Caco-2 (cell line): Measurements from ENCODE around the gene WWOX. TPM values are rescaled to one million over a fixed set of nuclear protein-coding genes. Genes with fewer than 3 reads are reported as not detected.

Experiments used
- BruUV-seq: library from RNA; stranded (reverse); fragments of 400-500 nt; replicated peaks from 2 replicates; lab custom pipeline; 2021; lab: Mats Ljungman, UMichigan
- CTCF ChIA-PET: fragments of 300-600 bp; sonication (Branson Sonifier 250); formaldehyde crosslinking; loops from one replicate; lab custom pipeline; 2022; ENCODE audit warnings: antibody characterized with exemption; lab: Charles Lee
- POLR2A ChIA-PET: fragments of 300-600 bp; sonication (Branson Sonifier 250); formaldehyde crosslinking; loops from one replicate; lab custom pipeline; 2022; ENCODE audit warnings: antibody characterized with exemption; lab: Charles Lee
- DNase-seq, 2 experiments: peaks; one replicate each; pipeline versions ENCODE4 v3.0.0 to v3.0.0-alpha.2; 2020 to 2022
- H3K27me3 ChIP-seq: replicated peaks from 2 replicates; pipeline ENCODE4 v1.6.0; 2011; ENCODE audit warnings: low read length; ENCODE audit not compliant: control insufficient read depth, insufficient read depth
- H3K36me3 ChIP-seq: 2 replicates; pipeline ENCODE4 v1.5.1; 2011; ENCODE audit warnings: low read length; ENCODE audit not compliant: control insufficient read depth, insufficient read depth
- H3K4me1 ChIP-seq: fragments of 250-450 bp; sonication (Bioruptor Pico); 2 replicates; pipeline ENCODE4 v1.5.1; 2020; ENCODE audit warnings: mild to moderate bottlenecking
- H3K4me3 ChIP-seq: 2 replicates; pipeline ENCODE4 v1.5.1; 2011; ENCODE audit warnings: low read depth, mild to moderate bottlenecking, control low read depth, low read length
- H3K9me3 ChIP-seq: fragments of 250-450 bp; sonication (Bioruptor Pico); 2 replicates; pipeline ENCODE4 v1.5.1; 2020; ENCODE audit warnings: mild to moderate bottlenecking, moderate library complexity
- H3K27ac Mint-ChIP-seq: one replicate; pipeline ENCODE4 v1.8.0; 2022; ENCODE audit warnings: mixed read lengths; ENCODE audit not compliant: unreplicated experiment
- H3K27me3 Mint-ChIP-seq: one replicate; pipeline ENCODE4 v1.8.0; 2022; ENCODE audit warnings: mixed read lengths; ENCODE audit not compliant: insufficient read depth, unreplicated experiment
- H3K36me3 Mint-ChIP-seq: one replicate; pipeline ENCODE4 v1.8.0; 2022; ENCODE audit warnings: mild to moderate bottlenecking, mixed read lengths; ENCODE audit not compliant: insufficient read depth, unreplicated experiment
- H3K4me1 Mint-ChIP-seq: one replicate; pipeline ENCODE4 v1.8.0; 2022; ENCODE audit warnings: low read depth, mixed read lengths; ENCODE audit not compliant: unreplicated experiment
- H3K4me3 Mint-ChIP-seq: one replicate; pipeline ENCODE4 v1.8.0; 2022; ENCODE audit warnings: mild to moderate bottlenecking, moderate library complexity, mixed read lengths; ENCODE audit not compliant: unreplicated experiment
- H3K9me3 Mint-ChIP-seq: one replicate; pipeline ENCODE4 v1.8.0; 2022; ENCODE audit warnings: mixed read lengths; ENCODE audit not compliant: unreplicated experiment
- intact Hi-C: fragments of 100-400 bp; cut with micrococcal nuclease; formaldehyde crosslinking; loops from one replicate; pipeline ENCODE4 v1.10.0; 2022; ENCODE audit not compliant: unreplicated experiment
- total RNA-seq: library from RNA; stranded (reverse); gene quantifications from 2 replicates; pipeline ENCODE4 v1.2.3, GENCODE V29; 2022
- TF ChIP-seq, protein P1 (sequence below), 2 experiments: fragments of 200-600 bp in 1 of 2; IDR thresholded peaks; 1 replicate in 1 of 2; 2 replicates in 1 of 2; pipeline versions ENCODE4 v1.5.1 to v1.8.0; 2011 to 2022; ENCODE audit warnings: antibody characterized with exemption in 1 of 2, control low read depth in 1 of 2, inconsistent platforms in 1 of 2, low read depth in 1 of 2, low read length in 1 of 2, mild to moderate bottlenecking in 1 of 2, moderate library complexity in 1 of 2; ENCODE audit not compliant: insufficient read depth in 1 of 2, severe bottlenecking in 1 of 2, unreplicated experiment in 1 of 2

The WWOX gene
- total RNA-seq, 1 experiment from 2014 or later: 45.0 TPM

DNA sequence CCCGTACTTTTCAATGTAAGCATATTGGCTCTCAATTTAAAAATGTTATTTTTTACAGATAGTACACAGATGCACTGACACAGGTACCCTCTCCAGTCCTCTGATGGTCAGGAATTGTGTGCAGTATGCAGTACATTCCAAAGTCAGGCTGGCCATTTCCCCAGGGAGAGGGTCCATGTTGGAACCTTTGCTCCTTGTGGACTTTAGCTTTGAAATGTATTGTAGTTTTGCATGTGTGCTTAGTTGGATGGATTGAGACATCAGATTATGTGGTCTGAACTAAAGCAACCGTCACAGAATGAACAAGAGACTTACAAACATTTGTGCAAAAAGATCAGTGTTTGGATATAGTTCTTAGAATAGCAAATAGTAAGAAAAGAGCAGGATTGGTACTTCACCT, 381.1 kb downstream of the WWOX start:
- no peaks in the 10 kb centered on the region for H3K9me3 Mint-ChIP-seq
- intact Hi-C loops: no loop called here
- no peak for DNase-seq
- no TSS peak for BruUV-seq
- H3K36me3 Mint-ChIP-seq: no peaks in the 10 kb centered on the region
- no peak overlapping the region for H3K4me3 Mint-ChIP-seq
- H3K27ac Mint-ChIP-seq: no peak overlapping the region
- ChIA-PET CTCF (interaction anchor here (0.8 kb wide), 1 partner anchor 20 kb away, joined by 4 read pairs; no protein-coding TSS in a partner anchor), POLR2A (no interaction called here)
- peaks cover 6% of the 10 kb centered on the region for H3K4me1 Mint-ChIP-seq
- Histone ChIP-seq H3K4me1 (no peaks in the 10 kb centered on the region), H3K9me3 (no peaks in the 10 kb centered on the region), H3K36me3 (no peaks in the 10 kb centered on the region), H3K27me3 (no peaks in the 10 kb centered on the region), H3K4me3 (no peak overlapping the region)
- TF ChIP-seq, protein P1, sequence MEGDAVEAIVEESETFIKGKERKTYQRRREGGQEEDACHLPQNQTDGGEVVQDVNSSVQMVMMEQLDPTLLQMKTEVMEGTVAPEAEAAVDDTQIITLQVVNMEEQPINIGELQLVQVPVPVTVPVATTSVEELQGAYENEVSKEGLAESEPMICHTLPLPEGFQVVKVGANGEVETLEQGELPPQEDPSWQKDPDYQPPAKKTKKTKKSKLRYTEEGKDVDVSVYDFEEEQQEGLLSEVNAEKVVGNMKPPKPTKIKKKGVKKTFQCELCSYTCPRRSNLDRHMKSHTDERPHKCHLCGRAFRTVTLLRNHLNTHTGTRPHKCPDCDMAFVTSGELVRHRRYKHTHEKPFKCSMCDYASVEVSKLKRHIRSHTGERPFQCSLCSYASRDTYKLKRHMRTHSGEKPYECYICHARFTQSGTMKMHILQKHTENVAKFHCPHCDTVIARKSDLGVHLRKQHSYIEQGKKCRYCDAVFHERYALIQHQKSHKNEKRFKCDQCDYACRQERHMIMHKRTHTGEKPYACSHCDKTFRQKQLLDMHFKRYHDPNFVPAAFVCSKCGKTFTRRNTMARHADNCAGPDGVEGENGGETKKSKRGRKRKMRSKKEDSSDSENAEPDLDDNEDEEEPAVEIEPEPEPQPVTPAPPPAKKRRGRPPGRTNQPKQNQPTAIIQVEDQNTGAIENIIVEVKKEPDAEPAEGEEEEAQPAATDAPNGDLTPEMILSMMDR (IDR thresholded peaks at IDR 0.05; ENCODE audit: insufficient read depth in 1 of 2, low read depth in 1 of 2, low read length in 1 of 2, severe bottlenecking in 1 of 2, unreplicated experiment in 1 of 2): no peak
- no peaks in the 10 kb centered on the region for H3K27me3 Mint-ChIP-seq

- Mint-ChIP-seq H3K4me1 (peaks cover 6% of the 10 kb centered on the region), H3K27ac (no peak overlapping the region), H3K27me3 (no peaks in the 10 kb centered on the region), H3K9me3 (no peaks in the 10 kb centered on the region), H3K4me3 (no peak overlapping the region), H3K36me3 (no peaks in the 10 kb centered on the region)
- no peak for DNase-seq
- no TSS peak for BruUV-seq
- H3K27me3 ChIP-seq: no peaks in the 10 kb centered on the region
- ChIA-PET CTCF (no interaction called here), POLR2A (no interaction called here)
- no peaks in the 10 kb centered on the region for H3K9me3 ChIP-seq
- no peak overlapping the region for H3K4me3 ChIP-seq
- H3K36me3 ChIP-seq: no peaks in the 10 kb centered on the region
- TF ChIP-seq, protein P1 (IDR thresholded peaks at IDR 0.05; ENCODE audit: insufficient read depth in 1 of 2, low read depth in 1 of 2, low read length in 1 of 2, severe bottlenecking in 1 of 2, unreplicated experiment in 1 of 2): no peak
- no peaks in the 10 kb centered on the region for H3K4me1 ChIP-seq
- intact Hi-C loops: no loop called here
These were observed 383.9 kb downstream of the WWOX start for GRCh38 chr16:78483124-78483992.

DNA sequence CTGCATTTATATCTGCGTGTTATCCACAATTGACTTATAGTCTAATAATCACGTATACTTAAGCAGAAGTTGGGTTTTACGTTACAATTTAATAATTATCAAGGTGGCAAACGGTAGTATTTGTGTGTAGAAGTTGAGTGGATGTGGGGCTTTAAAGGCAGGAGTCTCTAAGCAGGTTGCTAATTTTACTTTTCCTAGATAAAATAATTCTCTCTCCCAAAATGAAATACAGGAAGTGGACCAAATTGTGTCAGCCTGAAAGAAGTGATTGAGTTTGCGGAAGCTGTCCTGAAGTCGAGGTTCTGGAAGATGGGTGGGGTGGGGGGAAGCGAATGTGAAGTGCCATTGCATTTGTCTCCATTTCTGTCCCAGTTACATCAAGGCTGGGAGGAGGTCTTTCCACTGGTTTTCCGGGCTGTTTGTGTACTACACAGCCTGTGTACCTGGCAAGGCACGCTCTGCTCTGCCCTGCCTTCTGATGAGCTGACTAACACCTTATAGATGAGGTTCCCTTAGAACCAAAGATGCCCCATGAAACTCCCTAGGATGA, 385.1 kb downstream of the WWOX start:
- Mint-ChIP-seq H3K27ac (no peak overlapping the region), H3K4me1 (peaks cover 6% of the 10 kb centered on the region), H3K9me3 (no peaks in the 10 kb centered on the region), H3K4me3 (no peak overlapping the region), H3K36me3 (no peaks in the 10 kb centered on the region), H3K27me3 (no peaks in the 10 kb centered on the region)
- H3K36me3 ChIP-seq: no peaks in the 10 kb centered on the region
- no peaks in the 10 kb centered on the region for H3K9me3 ChIP-seq
- no peak overlapping the region for H3K4me3 ChIP-seq
- H3K27me3 ChIP-seq: no peaks in the 10 kb centered on the region
- TF ChIP-seq, protein P1 (IDR thresholded peaks at IDR 0.05; ENCODE audit: insufficient read depth in 1 of 2, low read depth in 1 of 2, low read length in 1 of 2, severe bottlenecking in 1 of 2, unreplicated experiment in 1 of 2): no peak
- BruUV-seq: no TSS peak
- no peak for DNase-seq
- no peaks in the 10 kb centered on the region for H3K4me1 ChIP-seq
- intact Hi-C loops: no loop called here
- POLR2A ChIA-PET: no interaction called here
- CTCF ChIA-PET: no interaction called here
